GM10248 (cell line): ENCODE data around the gene ABTB1.

Experiments
- CTCF ChIA-PET: fragments of 300-600 bp; sonication (Branson Sonifier 250); formaldehyde crosslinking; extraction: SDS; loops from one replicate; lab custom pipeline; 2021; ENCODE audit warnings: antibody characterized with exemption; lab: Yijun Ruan, JAX
- POLR2A ChIA-PET: fragments of 350-650 bp; sonication (Branson Sonifier 250); formaldehyde crosslinking; extraction: SDS; loops from one replicate; lab custom pipeline; 2020; ENCODE audit warnings: antibody characterized with exemption; lab: Yijun Ruan, JAX
- DNase-seq: peaks from one replicate; pipeline ENCODE4 v3.0.0; 2012; ENCODE audit errors: extremely low spot score
- TF ChIP-seq, protein P1 (sequence below): IDR thresholded peaks from 2 replicates; pipeline ENCODE4 v1.5.1; 2012; ENCODE audit warnings: mild to moderate bottlenecking, low read depth; ENCODE audit errors: extremely low read depth, missing control alignments, control extremely low read depth

ABTB1 gene

DNA sequence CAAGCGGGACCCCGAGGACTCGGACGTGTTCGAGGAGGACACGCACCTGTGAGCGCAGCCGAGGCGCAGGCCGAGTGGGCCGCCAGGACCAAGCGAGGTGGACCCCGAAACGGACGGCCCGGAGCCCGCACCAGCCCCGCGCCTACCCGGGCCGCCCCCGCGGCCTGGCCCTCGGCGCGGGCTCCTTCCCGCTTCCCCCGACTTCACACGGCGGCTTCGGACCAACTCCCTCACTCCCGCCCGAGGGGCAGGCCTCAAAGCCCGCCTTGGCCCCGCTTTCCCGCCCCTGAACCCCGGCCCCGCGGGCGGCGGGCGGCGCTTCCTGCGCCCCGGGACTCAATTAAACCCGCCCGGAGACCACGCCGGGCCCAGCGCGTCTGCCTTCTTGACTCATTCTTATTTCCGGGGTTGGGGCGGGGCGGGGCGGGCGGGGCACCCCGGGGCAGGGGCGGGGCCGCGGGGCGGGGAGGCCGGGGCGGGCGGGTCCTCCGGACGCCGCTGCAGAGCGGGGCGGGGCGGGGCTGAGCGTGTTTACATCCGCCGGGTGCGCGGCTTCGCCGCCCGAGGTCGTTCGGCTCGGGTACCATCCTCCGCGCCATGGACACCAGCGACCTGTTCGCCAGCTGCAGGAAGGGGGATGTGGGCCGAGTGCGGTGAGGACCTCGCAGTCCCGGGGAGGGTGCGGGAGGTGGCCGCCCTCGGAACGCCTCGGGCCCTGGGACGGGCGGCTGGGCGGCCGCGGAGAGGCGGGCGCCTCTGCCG is at the start of gene ABTB1:
Gene ABTB1, plus strand, starts transcription at position 524 of the 762 bp plus-strand sequence. Its CDS starts 74 bp downstream, at position 598.
- peak; percentile 97 for DNase-seq
- ChIA-PET CTCF (interaction anchor here (0.8 kb wide), 1 partner anchor 98 kb away, joined by 3 read pairs; no protein-coding TSS in a partner anchor), POLR2A (interaction anchor here (1.1 kb wide), 1 partner anchor 11 kb away, joined by 5 read pairs; no protein-coding TSS in a partner anchor)
- TF ChIP-seq, protein P1, sequence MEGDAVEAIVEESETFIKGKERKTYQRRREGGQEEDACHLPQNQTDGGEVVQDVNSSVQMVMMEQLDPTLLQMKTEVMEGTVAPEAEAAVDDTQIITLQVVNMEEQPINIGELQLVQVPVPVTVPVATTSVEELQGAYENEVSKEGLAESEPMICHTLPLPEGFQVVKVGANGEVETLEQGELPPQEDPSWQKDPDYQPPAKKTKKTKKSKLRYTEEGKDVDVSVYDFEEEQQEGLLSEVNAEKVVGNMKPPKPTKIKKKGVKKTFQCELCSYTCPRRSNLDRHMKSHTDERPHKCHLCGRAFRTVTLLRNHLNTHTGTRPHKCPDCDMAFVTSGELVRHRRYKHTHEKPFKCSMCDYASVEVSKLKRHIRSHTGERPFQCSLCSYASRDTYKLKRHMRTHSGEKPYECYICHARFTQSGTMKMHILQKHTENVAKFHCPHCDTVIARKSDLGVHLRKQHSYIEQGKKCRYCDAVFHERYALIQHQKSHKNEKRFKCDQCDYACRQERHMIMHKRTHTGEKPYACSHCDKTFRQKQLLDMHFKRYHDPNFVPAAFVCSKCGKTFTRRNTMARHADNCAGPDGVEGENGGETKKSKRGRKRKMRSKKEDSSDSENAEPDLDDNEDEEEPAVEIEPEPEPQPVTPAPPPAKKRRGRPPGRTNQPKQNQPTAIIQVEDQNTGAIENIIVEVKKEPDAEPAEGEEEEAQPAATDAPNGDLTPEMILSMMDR, result no peak

DNA sequence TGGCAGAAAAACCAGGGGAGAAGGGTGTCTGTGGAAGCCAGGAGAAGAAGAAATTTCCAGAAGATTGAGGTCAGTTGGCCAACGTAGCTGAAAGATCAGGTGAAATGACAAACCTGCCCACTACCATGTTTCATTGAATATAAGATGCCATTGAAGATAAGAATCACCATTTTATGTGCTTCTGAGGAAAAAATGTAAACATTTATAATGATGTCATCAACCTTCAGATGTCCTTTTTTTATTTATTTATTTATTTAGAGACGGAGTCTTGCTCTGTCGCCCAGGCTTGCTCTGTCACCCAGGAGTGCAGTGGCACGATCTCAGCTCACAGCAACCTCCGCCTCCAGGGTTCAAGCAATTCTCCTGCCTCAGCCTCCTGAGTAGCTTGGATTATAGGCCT is 48.7 kb upstream of the ABTB1 start:
- no peak for DNase-seq
- CTCF ChIA-PET, result no interaction called here
- POLR2A ChIA-PET, result no interaction called here
- TF ChIP-seq, protein P1, result no peak

DNA sequence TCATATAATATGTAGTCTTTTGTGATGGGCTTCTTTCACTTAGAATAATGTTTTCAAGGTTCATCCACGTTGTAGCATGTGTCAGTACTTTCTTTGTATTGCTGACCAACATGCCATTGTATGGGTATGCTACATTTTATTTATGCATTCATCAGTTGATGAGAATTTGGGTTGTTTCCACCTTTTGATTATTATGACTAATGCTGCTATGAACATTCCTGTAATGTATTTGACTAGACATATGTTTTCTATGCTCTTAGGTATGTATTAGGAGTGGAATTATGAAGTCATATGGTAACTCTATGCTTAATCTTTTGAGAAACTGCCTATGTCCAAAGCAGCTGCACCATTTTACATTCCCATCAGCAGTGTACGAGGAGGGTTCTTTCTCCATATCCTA is 46.9 kb upstream of the ABTB1 start:
- ChIA-PET CTCF (interaction anchor here (1.1 to 1.6 kb wide), 2 partner anchors 10 to 25 kb away, joined by 3 read pairs; no protein-coding TSS in a partner anchor), POLR2A (no interaction called here)
- no peak for DNase-seq
- TF ChIP-seq, protein P1, result no peak

DNA sequence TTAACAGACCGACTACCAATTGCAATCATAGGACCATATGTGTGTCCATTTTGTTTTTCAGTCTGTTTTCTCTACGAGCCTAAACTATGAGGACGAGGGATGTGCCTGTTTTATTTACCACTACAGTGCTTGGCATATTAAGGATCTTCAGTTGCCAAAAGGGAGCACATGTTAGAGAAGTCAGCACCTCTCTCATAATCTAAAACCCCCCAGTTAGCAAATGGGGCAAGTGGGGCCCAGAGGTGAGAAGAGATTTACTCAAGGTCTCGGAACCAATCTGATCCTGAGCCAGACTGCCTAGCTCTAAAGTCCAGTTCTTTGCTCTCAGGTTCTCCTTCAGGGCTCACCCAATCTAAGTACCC is 44.3 kb upstream of the ABTB1 start:
- TF ChIP-seq, protein P1, result no peak
- CTCF ChIA-PET, result interaction anchor here (0.6 kb wide), 1 partner anchor 18 kb away, joined by 3 read pairs; no protein-coding TSS in a partner anchor
- no peak for DNase-seq
- POLR2A ChIA-PET, result no interaction called here

DNA sequence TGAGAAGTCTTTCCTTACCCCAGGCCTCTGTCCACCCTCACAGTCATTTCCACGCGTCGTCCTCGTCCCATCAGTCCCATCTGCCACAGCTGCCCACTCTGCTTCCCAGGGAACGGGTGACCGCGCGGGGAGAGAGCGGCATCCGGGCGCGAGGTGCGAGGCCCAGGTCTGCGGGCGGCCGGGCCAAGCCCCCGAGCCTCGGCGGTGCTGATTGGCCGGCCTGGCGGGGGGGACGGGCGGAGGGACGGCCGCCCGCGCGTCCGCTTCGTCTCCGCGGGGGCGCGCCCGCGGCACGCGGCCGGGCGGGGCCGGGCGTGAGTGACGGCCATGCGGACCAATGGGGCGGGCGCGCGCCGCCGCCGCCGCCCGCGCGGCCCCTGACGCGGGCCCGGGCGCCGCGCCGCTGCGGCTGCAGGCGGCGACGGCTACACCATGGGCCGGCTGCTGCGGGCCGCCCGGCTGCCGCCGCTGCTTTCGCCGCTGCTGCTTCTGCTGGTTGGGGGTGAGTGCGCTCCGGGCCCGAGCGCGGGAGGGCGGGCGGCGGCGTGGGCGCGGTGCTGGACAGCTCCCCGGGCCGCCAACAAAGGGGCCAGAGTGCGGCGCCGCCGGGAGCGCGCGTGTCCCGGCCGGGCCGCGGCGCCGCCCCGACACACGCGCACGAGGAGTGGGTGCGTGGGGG is 43.8 kb upstream of the ABTB1 start, which contains the start of gene PODXL2:
Gene PODXL2, plus strand, starts transcription at position 398 of the 679 bp plus-strand sequence. Its CDS starts 35 bp downstream, at position 433.
- TF ChIP-seq, protein P1, result no peak
- POLR2A ChIA-PET, result no interaction called here
- CTCF ChIA-PET, result interaction anchor here (1.2 to 3.0 kb wide), 2 partner anchors 24 to 54 kb away, joined by 4 to 10 read pairs; no protein-coding TSS in a partner anchor
- DNase-seq, result peak; percentile 79

DNA sequence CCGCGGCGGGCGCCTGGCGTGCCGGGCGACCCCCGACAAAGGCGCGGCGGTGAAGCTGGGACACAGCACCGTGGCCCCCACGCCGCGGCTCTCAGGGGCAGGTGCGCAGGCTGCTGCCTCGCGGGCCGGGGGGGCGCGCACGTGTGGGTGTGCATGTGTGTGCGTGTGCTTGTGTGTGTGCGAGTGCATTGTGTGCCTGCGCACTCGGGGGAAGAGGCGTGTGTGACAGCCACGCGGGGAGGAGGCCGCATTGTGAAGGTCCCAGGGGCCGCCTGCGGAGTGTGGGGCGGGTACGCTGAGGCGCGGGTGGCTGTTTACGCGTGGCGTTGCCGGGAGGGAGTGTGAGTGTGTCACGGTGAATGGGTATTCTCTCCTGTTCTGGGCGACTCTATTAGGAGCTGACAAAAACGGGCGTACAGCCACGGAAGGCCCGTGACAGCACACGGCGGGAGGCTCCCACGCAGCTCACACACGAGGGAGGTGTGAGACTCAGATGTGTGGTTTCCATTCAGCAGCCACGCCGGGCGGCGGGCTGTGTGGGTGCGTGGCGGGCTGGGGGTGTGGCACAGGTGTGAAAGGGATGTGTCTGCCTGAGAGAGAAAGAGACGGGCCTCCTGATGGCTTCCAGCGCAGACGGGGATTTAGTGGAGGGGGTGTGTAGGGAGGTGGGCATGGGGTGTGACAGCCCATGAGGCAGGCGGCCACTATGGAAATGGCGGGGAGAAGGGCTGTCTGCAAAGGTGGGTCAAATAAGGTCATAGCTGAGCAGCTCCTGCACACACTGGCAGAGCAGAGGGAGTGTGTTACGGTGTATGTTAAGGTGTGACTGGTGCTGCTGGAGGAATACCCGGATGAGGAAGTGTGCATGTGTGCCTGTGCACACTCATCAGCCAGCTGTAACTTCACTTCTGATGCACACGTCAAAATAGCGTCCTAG is 43.0 kb upstream of the ABTB1 start:
- ChIA-PET POLR2A (no interaction called here), CTCF (interaction anchor here (1.2 to 3.0 kb wide), 2 partner anchors 23 to 55 kb away, joined by 4 to 10 read pairs; no protein-coding TSS in a partner anchor)
- DNase-seq, result no peak
- TF ChIP-seq, protein P1, result no peak
